ENCODE measurements around the gene LCE2B.
"Not testable (repeated sequence)": the region's sequence is repeated elsewhere in the genome, so short reads cannot be mapped to it uniquely, and the experiment has no call there.

Gene LCE2B, protein sequence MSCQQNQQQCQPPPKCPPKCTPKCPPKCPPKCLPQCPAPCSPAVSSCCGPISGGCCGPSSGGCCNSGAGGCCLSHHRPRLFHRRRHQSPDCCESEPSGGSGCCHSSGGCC

DNA sequence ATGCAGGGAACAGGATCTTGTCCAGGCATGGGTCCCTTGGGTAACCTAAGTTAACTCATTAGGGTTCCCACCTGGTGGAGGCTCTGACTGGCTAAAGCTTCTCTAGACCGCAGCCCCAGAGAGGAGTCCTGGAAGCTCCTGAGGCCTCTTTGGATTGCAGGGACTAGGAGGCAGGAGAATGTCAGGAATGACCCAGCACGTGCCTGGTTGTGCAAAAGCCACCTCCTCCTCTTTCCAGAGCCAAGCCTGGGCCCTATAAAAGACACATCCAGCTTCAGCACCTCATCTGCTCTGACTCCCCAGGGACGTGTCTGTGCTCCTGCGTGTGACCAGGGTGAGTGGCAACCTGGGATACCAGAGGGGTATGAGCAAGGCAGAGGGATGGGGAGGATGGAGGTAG is at the start of gene LCE2B:
TSS of gene LCE2B (plus strand) at position 301 of the 400 bp plus-strand sequence. CDS start 721 bp downstream, outside the sequence.
- not testable (repeated sequence) for DNase-seq

DNA sequence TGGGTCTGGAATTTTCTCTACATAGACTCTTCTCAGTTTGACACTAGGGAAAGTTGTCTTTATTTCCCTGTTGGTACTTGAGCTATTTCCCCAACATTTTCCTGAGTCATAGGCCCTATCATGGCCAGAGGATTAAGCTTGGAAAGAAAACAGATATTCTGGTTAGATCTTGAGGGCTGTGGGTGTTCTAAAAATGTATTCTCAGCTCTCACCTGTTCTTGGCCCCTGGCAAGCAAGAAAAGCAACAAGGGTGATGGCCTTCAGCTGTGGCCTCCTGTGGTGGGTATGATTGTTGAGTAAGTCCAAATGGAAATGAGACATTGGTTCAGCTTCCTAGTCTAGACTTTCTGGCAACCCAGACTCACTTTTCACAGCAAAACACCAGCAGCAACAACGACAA is 45.6 kb upstream of the LCE2B start:
- DNase-seq: no peak

- no peak for DNase-seq
These were observed 42.0 kb upstream of the LCE2B start for GRCh38 chr1:152643945-152644344.

DNA sequence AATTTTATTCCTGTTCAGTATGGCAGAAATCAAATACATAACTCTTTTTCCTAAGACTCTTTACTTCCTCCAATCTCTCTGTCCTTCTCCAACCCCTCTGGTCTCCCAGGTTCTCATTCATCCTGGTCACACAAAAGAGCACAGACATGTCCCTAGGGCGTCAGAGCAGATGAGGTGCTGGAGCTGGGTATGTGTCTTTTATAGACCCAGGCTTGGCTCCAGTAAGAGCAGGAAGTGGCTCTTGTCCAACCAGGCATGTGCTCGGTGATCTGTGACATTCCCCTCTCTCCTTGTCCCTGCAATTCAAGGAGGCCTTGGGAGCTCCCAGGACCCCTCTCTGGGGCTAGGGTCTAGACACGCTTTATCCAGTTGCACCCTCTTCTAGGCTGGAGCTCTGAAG is 40.8 kb upstream of the LCE2B start:
- no peak for DNase-seq

DNA sequence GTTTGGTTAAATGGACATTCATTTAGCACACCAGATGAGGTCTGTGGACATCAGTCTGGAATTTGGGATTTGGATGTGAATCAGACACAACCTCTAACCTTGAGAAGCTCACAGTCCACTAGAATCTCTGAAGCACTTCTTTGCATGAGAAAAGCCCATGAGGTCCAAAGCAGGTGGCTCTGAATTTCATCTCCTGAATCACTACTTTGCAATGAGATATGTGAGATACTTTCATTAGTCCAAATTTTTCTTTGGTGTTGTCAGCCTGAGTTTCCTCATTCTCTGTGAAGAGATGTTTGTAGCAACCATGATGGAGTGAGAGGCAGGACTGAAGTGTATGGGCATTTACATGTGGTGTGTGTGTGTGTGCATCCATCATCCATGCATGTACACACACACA is 39.3 kb upstream of the LCE2B start:
- DNase-seq: no peak

GRCh38 chr1:152654110-152654509 is 31.8 kb upstream of the LCE2B start:
- no peak for DNase-seq

- DNase-seq: no peak
These were observed 29.5 kb upstream of the LCE2B start for GRCh38 chr1:152656459-152656858.

DNA sequence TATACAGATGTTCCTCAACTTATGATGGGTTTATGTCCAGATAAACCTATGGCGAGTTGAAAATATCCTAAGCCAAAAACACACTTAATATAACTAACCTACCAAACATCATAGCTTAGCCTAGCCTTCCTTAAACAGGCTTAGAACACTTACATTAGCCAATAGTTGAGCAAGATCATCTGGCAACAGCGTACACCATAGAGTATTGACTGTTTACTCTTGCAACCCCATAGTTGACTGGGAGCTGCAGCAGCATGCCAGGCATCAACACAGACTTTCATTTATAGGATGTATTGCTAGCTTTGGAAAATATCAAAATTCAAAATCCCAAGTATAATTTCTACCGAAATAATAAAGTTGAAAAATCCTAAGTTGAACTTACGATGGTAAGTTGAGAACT is 28.2 kb upstream of the LCE2B start:
- no peak for DNase-seq

GRCh38 chr1:152658649-152659048 is 27.3 kb upstream of the LCE2B start:
- DNase-seq: no peak

DNA sequence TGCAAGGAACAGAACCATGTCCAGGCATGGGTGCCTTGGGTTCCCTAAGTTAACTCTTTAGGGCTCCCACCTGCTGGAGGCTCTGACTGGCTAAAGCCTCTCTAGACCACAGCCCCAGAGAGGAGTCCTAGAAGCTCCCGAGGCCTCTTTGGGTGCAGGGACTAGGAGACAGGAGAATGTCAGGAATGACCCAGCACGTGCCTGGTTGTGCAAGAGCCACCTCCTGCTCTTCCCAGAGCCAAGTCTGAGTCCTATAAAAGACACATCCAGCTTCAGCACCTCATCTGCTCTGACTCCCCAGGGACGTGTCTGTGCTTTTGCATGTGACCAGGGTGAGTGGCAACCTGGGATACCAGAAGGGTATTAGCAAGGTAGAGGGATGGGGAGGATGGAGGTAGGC is 22.8 kb upstream of the LCE2B start, which contains the start of gene LCE2D:
TSS of gene LCE2D (plus strand) at position 283 of the 400 bp plus-strand sequence. CDS start 726 bp downstream, outside the sequence.
- no peak for DNase-seq

- DNase-seq: not testable (repeated sequence)
These were observed 19.8 kb upstream of the LCE2B start for GRCh38 chr1:152666171-152666570.

GRCh38 chr1:152667648-152668047 is 18.3 kb upstream of the LCE2B start:
- no peak for DNase-seq

GRCh38 chr1:152673016-152673415 is 12.9 kb upstream of the LCE2B start:
- no peak for DNase-seq

GRCh38 chr1:152674983-152675382 is 10.9 kb upstream of the LCE2B start, which contains the start of gene LCE2C:
LCE2C (plus strand) TSS chr1:152675279; CDS start chr1:152676016, 737 bp downstream.
- DNase-seq: not testable (repeated sequence)

- DNase-seq: no peak
These were observed 6.5 kb upstream of the LCE2B start for GRCh38 chr1:152679459-152679858.

DNA sequence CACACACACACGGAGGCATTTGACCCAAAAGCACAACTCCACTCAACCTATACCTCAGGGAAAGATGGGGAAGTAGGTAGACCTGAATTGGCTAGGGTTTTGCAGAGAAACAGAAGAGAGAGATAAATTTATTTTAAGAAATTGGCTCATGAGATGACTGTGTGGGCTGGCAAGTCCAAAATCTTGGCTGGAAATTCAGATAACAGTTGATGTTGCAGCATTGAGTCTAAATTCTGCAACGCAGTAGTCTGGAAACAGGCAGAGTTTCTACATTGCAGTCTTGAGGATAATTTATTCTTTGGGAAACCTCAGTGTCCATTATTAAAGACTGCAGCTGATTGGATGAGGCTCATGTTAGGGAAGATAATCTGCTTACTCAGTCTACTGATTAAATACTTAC is 4.3 kb upstream of the LCE2B start:
- DNase-seq: no peak

- DNase-seq: no peak
These were observed 2.1 kb upstream of the LCE2B start for GRCh38 chr1:152683846-152684245.

DNA sequence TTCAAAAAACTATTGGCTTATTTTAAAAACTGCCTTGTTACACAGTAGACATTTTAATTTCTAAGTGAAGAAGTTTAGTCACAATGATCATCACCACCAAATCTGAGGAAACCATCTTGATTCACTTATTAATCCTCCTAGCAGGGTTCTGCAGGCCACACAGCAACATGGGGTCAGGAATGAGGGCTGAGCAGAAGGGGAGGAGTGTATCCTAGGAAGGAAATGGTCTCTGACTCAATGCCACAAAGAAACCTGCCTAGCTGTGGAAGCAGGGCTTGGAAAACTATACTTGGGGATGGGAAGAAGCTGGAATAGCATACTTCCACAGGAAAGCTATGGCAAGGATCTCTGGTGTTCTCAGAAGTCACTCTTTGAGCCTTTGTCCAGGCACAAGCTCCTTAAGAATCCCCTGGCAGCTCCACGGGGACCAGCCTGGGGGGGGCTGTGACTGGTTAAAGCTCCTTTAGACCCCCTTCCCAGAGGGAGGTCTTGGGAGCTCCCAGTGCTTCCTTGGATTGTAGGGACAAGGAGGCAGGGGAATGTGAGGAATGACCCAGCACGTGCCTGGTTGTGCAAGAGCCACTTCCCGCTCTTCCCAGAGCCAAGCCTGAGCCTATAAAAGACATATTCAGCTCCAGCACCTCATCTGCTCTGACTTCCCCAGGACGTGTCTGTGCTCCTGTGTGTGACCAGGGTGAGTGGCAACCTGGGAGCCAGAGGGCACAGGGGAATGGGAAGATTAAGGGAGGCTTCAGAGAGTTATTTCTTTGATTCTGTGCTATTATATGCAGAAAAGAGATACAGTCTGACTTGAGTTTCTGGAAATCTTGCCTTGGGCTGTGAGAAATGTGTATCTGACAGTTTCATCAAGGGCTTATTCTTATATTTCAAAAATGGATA is 12.0 kb downstream of the LCE2B start, which contains the start of gene LCE2A:
TSS of gene LCE2A (plus strand) at position 645 of the 900 bp plus-strand sequence. CDS start 557 bp downstream, outside the sequence.
- no peak for DNase-seq

DNA sequence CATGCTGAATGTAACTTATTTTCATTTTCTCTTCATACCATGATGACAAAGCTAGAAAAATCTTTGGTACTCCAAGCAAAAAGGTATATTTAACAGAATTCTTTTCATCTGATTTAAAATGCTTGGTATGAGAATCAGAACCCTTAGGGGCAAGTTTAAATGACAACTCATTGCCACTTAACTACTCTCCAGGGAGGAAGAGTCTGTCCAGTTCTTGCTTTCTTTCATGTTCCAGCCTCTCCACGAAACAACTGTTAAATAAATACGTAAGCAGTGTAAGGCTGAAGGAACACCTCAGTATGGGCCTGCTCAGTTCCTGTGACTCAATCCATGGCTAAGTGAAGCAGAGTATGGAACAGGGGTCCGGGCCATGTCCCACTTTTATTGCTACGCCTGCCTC is 13.8 kb downstream of the LCE2B start:
- no peak for DNase-seq

- DNase-seq: no peak
These were observed 21.9 kb downstream of the LCE2B start, which contains the start of gene LCE4A for GRCh38 chr1:152707860-152708259. LCE4A (plus strand) TSS chr1:152708160; CDS start chr1:152709076, 916 bp downstream.

- DNase-seq: no peak
These were observed 32.3 kb downstream of the LCE2B start for GRCh38 chr1:152718238-152718637.

DNA sequence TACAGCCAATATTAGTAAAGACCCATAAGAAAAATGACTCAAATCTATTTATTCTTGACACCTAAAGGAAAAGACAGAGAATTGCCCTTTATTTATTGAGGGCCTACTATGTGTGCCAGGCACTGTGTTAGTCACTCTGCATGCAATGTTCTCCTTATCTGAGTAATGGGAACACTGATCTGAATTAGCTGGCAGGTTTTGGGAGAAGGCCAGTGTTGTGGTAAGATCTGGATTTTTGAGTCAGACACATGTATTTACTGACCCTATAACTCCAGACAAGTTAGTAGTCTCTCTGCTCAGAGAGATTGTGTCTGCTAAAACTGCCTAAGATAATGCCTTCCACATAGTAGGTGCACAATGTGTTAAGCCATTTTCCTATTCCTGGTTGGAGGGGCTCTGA is 39.3 kb downstream of the LCE2B start:
- no peak for DNase-seq

DNA sequence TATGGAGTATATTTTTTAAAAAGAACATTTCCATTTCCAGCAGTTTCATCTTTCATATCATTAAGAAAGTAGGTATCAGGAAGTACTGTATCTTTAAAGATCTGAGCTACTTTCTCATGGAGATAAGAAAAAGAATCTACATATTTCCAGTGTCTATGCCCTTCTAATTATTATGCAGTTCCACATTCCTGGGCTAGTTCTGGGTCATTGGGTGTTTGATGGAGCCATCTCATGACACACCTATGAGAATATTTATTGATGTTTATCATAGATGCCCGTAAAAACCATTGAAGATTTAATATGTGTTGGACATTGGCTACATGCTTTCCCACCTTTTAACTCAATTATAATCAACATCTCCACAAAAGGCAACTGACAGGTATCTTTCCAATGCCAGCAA is 43.1 kb downstream of the LCE2B start:
- no peak for DNase-seq

DNA sequence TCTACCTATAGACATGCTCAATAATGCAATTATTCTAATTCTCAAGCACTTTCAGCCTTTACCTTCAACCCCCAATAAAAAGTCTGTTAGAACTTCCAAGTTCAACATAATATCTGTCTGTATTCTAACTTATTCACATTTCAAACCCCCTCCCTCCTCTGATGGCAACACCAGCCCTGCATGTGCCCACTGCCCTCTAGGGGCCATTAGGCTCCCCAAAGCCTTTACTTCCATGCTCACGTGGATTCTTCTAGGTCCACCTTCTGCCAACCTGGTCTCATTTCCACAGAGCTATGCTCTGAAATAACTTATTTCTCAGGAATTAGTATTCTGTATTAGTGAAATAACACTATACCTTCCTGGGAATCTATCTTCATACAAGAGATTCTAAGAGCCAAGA is 49.7 kb downstream of the LCE2B start:
- DNase-seq: no peak

Data from NCI-H1417 treated with DMSO at 0.1 percent for 48 hours (cell line).